ENCODE measurements around the gene SLC26A9. TPM values are rescaled to one million over a fixed set of nuclear protein-coding genes. Genes with fewer than 3 reads are reported as not detected.

SLC26A9 gene
- total RNA-seq, 4 donors from 2014 or later = not detected

GRCh38 chr1:205983925-205984725 lies 40.9 kb upstream of the SLC26A9 start:
- Histone ChIP-seq H3K36me3 (no peaks in the 10 kb centered on the region), H3K4me3 (no peak overlapping the region), H3K27me3 (no peaks in the 10 kb centered on the region), H3K27ac (no peak overlapping the region), H3K4me1 (no peaks in the 10 kb centered on the region), H3K9me3 (no peaks in the 10 kb centered on the region)
- TF ChIP-seq POLR2A (IDR thresholded peaks at IDR 0.05) = no peak
- TF ChIP-seq, protein P1, sequence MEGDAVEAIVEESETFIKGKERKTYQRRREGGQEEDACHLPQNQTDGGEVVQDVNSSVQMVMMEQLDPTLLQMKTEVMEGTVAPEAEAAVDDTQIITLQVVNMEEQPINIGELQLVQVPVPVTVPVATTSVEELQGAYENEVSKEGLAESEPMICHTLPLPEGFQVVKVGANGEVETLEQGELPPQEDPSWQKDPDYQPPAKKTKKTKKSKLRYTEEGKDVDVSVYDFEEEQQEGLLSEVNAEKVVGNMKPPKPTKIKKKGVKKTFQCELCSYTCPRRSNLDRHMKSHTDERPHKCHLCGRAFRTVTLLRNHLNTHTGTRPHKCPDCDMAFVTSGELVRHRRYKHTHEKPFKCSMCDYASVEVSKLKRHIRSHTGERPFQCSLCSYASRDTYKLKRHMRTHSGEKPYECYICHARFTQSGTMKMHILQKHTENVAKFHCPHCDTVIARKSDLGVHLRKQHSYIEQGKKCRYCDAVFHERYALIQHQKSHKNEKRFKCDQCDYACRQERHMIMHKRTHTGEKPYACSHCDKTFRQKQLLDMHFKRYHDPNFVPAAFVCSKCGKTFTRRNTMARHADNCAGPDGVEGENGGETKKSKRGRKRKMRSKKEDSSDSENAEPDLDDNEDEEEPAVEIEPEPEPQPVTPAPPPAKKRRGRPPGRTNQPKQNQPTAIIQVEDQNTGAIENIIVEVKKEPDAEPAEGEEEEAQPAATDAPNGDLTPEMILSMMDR (IDR thresholded peaks at IDR 0.05) = peak; percentile 38 to 58 (median 48)
- peak in 1 of 2 donors; percentile 52 for DNase-seq
- intact Hi-C loops (cut with DNase I; ENCODE audit: low total_unique reads) = loop anchor here (10.0 kb wide), 1 partner anchor 121 kb away; no protein-coding TSS in a partner anchor

DNA sequence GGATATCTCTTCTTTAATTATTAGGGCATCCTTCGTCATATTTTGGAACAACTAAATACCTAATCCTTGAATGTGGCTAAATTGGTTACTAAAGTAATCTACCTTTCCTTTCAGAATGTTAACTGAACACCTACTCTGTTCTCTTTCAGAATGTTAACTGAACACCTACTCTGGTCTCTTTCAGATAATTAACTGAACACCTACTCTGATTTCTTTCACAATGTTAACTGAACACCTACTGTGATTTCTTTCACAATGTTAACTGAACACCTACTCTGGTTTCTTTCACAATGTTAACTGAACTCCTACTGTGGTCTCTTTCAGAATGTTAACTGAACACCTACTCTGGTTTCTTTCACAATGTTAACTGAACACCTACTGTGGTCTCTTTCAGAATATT lies 38.0 kb upstream of the SLC26A9 start:
- Histone ChIP-seq H3K9me3 (no peaks in the 10 kb centered on the region), H3K27ac (no peak overlapping the region), H3K4me1 (no peaks in the 10 kb centered on the region), H3K27me3 (no peaks in the 10 kb centered on the region), H3K36me3 (no peaks in the 10 kb centered on the region), H3K4me3 (no peak overlapping the region)
- DNase-seq = no peak
- no peak for TF ChIP-seq POLR2A (IDR thresholded peaks at IDR 0.05)
- intact Hi-C loops (cut with DNase I; ENCODE audit: low total_unique reads) = loop anchor here (10.0 kb wide), 1 partner anchor 124 kb away; no protein-coding TSS in a partner anchor

GRCh38 chr1:205980237-205980870 lies 37.1 kb upstream of the SLC26A9 start:
- intact Hi-C loops (cut with DNase I; ENCODE audit: low total_unique reads) = loop anchor here (10.0 kb wide), 1 partner anchor 124 kb away; no protein-coding TSS in a partner anchor

DNA sequence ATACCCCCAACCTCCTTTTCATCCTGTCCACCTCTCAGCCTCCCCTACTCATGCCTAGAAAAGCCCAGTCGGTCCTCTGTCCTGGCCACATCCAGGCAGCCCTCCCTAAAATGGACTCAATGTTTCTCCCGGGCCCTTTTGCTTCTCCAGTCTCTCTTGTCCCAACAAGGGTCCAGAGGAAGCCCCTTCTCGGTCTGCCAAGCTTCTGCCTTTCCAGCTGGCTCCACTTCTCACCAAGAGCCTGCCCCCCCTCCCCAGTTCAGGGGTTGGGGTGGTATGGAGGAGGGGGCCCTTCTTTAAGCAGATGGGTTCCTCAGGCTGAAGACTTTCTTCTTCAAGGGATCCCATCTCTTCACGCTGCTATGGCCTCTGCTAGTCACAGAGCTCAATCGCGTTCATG lies 36.0 kb upstream of the SLC26A9 start:
- intact Hi-C loops (cut with DNase I; ENCODE audit: low total_unique reads) = loop anchor here (5.0 kb wide), 1 partner anchor 187 kb away; no protein-coding TSS in a partner anchor
- H3K27ac ChIP-seq = no peak overlapping the region

More at GRCh38 chr1:205980237-205980870, 37.1 kb upstream of the SLC26A9 start:
- TF ChIP-seq, protein P1 (IDR thresholded peaks at IDR 0.05) = no peak
- no peak for TF ChIP-seq POLR2A (IDR thresholded peaks at IDR 0.05)
- Histone ChIP-seq H3K4me3 (no peak overlapping the region), H3K36me3 (no peaks in the 10 kb centered on the region), H3K4me1 (no peaks in the 10 kb centered on the region), H3K27me3 (no peaks in the 10 kb centered on the region), H3K27ac (no peak overlapping the region), H3K9me3 (no peaks in the 10 kb centered on the region)
- DNase-seq = no peak

DNA sequence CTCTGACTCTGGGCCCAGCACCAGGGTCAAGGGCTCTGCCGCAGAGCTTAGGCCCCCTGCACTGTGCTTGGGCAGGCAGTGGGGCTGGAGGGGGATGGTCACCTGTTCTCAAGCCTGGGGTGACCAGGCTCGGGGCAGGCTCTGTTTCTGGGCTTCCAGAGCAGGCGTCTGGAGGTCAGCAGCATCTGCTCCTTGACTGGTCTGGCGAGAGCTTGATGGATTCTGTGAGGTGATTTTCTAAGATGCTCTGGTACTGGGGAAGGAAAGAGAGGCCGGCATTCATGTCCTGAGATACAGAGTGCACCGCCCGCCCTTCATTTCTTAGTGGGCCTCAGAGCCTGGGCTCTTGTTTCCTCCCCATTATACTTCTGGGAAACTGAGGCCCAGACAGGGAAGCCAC lies 35.4 kb upstream of the SLC26A9 start:
- no peak for DNase-seq
- Histone ChIP-seq H3K4me3 (no peak overlapping the region), H3K27ac (no peak overlapping the region), H3K27me3 (no peaks in the 10 kb centered on the region), H3K9me3 (no peaks in the 10 kb centered on the region), H3K4me1 (no peaks in the 10 kb centered on the region), H3K36me3 (no peaks in the 10 kb centered on the region)
- intact Hi-C loops (cut with DNase I; ENCODE audit: low total_unique reads) = loop anchor here (5.0 kb wide), 1 partner anchor 186 kb away; no protein-coding TSS in a partner anchor
- no peak for TF ChIP-seq POLR2A (IDR thresholded peaks at IDR 0.05)
- TF ChIP-seq, protein P1 (IDR thresholded peaks at IDR 0.05) = no peak

More for the DNA sequence above, 36.0 kb upstream of the SLC26A9 start:
- Histone ChIP-seq H3K4me1 (no peaks in the 10 kb centered on the region), H3K36me3 (no peaks in the 10 kb centered on the region), H3K4me3 (no peak overlapping the region), H3K27me3 (no peaks in the 10 kb centered on the region), H3K9me3 (no peaks in the 10 kb centered on the region)
- TF ChIP-seq, protein P1 (IDR thresholded peaks at IDR 0.05) = no peak
- no peak for TF ChIP-seq POLR2A (IDR thresholded peaks at IDR 0.05)
- no peak for DNase-seq
